K562 (cell line): ENCODE results near the gene EXOC3L1. TPM values are rescaled to one million over a fixed set of nuclear protein-coding genes. Genes with fewer than 3 reads are reported as not detected.
A peak's percentile ranks its signal among the peaks of the same experiment; 100 is the strongest.

Experiments used
- BRD9 ChIP-seq: fragments of 450-650 bp; IDR thresholded peaks from 2 replicates; pipeline ENCODE4 v1.6.1; 2018; ENCODE audit warnings: low read depth; ENCODE audit not compliant: partially characterized antibody
- EWSR1 ChIP-seq: fragments of 450-650 bp; IDR thresholded peaks from 2 replicates; pipeline ENCODE4 v1.6.1; 2018; ENCODE audit warnings: borderline replicate concordance, mild to moderate bottlenecking, low read depth, moderate library complexity; ENCODE audit not compliant: partially characterized antibody
- FOSL1 ChIP-seq: fragments of 200-800 bp; sonication (Bioruptor generic); conservative IDR thresholded peaks from 2 replicates; pipeline ENCODE4 v1.6.1; 2016; ENCODE audit warnings: missing genetic modification characterization, missing compliant biosample characterization
- HDAC2 ChIP-seq: fragments of 450-650 bp; IDR thresholded peaks from 2 replicates; pipeline ENCODE4 v1.6.1; 2016; ENCODE audit warnings: mild to moderate bottlenecking
- HMG20B ChIP-seq: fragments of 250-450 bp; sonication (Bioruptor Pico); IDR thresholded peaks from 2 replicates; pipeline ENCODE4 v1.5.0; 2021; ENCODE audit warnings: mild to moderate bottlenecking
- JUND ChIP-seq, 2 experiments: IDR thresholded peaks; 2 replicates in 1 of 2; 3 replicates in 1 of 2; pipeline ENCODE4 v1.6.1; 2011; ENCODE audit warnings: borderline replicate concordance in 2 of 2, low read depth in 2 of 2, low read length in 2 of 2, improper control_type of control experiment in 1 of 2, missing biosample characterization in 1 of 2, missing genetic modification characterization in 1 of 2, missing genetic modification reagents in 1 of 2
- KAT8 ChIP-seq: fragments of 450-650 bp; IDR thresholded peaks from 2 replicates; pipeline ENCODE4 v1.6.1; 2016; ENCODE audit warnings: low read depth, mild to moderate bottlenecking
- KLF10 ChIP-seq: fragments of 250-450 bp; sonication (Bioruptor Pico); IDR thresholded peaks from 2 replicates; pipeline ENCODE4 v1.6.1; 2021; ENCODE audit warnings: matching md5 sums
- MAFF ChIP-seq: IDR thresholded peaks from 2 replicates; pipeline ENCODE4 v1.6.1; 2012; ENCODE audit warnings: low read length, improper control_type of control experiment
- MBD1 ChIP-seq: fragments of 250-450 bp; sonication (Bioruptor Pico); IDR thresholded peaks from 2 replicates; pipeline ENCODE4 v1.8.0; 2022; ENCODE audit warnings: inconsistent platforms
- MECOM ChIP-seq: fragments of 250-450 bp; sonication (Bioruptor Pico); IDR thresholded peaks from 2 replicates; pipeline ENCODE4 v1.8.0; 2022; ENCODE audit warnings: inconsistent platforms
- NR4A1 ChIP-seq, 2 experiments: fragments of 250-450 bp in 1 of 2; fragments of 450-650 bp in 1 of 2; sonication (Bioruptor Pico) in 1 of 2; IDR thresholded peaks; 2 replicates each; pipeline versions ENCODE4 v1.4.0 to v1.6.1; 2016 to 2020; ENCODE audit warnings: mild to moderate bottlenecking in 2 of 2, missing compliant biosample characterization in 1 of 2, missing genetic modification characterization in 1 of 2, moderate library complexity in 1 of 2
- PPARD ChIP-seq: fragments of 250-450 bp; sonication (Bioruptor Pico); IDR thresholded peaks from 2 replicates; pipeline ENCODE4 v1.8.0; 2022; ENCODE audit warnings: inconsistent platforms, mild to moderate bottlenecking, moderate library complexity
- PYGO2 ChIP-seq: fragments of 450-650 bp; IDR thresholded peaks from 2 replicates; pipeline ENCODE4 v1.6.1; 2016; ENCODE audit warnings: mild to moderate bottlenecking, missing genetic modification characterization, moderate library complexity, missing compliant biosample characterization
- STAT5A ChIP-seq: IDR thresholded peaks from 2 replicates; pipeline ENCODE4 v1.6.1; 2012; ENCODE audit warnings: low read length, inconsistent platforms, borderline replicate concordance
- polyA plus RNA-seq, 8 experiments: library from polyadenylated mRNA; depleted of rRNA in 4 of 8; stranded (reverse) in 5 of 8; unstranded in 3 of 8; fragments of >200 nt; fragmentation: Nextera tagmentation in 2 of 8; fragmentation: Illumina TruSeq in 1 of 8; extraction: Ambion mirVana in 2 of 8; extraction: Trizol in 1 of 8; gene quantifications; 2 replicates each; pipeline versions ENCODE4 v1.2.1 to v1.2.3, GENCODE V29; 2011 to 2014; ENCODE audit warnings: inconsistent platforms in 1 of 8, missing spikeins in 1 of 8
- total RNA-seq, 7 experiments: library from RNA; depleted of rRNA in 6 of 7; stranded (reverse); fragments of >200 nt in 6 of 7; fragmentation: Illumina TruSeq in 2 of 7; extraction: Trizol in 2 of 7; gene quantifications; 2 replicates each; pipeline versions ENCODE4 v1.2.1 to v1.2.3, GENCODE V29; 2011 to 2021; ENCODE audit warnings: low replicate concordance in 1 of 7
- TF ChIP-seq, protein P1 (sequence below): fragments of 150-350 bp; conservative IDR thresholded peaks from 2 replicates; pipeline ENCODE4 v1.6.1; 2014; ENCODE audit warnings: low read length
- TF ChIP-seq, protein P2 (sequence below), 2 experiments: fragments of 450-650 bp; IDR thresholded peaks; 2 replicates each; pipeline ENCODE4 v1.6.1; 2016
- TF ChIP-seq, protein P3 (sequence below): fragments of 450-650 bp; conservative IDR thresholded peaks from 2 replicates; pipeline ENCODE4 v1.6.1; 2016; ENCODE audit warnings: missing genetic modification characterization, low read depth, mild to moderate bottlenecking, control low read depth, missing compliant biosample characterization

Gene EXOC3L1
- total and polyA plus RNA-seq, 9 of the 15 experiments (the other 6 are each of a cell fraction or from before 2014, with no cell fraction given), result 0.08 TPM; not detected in 8

- TF ChIP-seq, protein P1, sequence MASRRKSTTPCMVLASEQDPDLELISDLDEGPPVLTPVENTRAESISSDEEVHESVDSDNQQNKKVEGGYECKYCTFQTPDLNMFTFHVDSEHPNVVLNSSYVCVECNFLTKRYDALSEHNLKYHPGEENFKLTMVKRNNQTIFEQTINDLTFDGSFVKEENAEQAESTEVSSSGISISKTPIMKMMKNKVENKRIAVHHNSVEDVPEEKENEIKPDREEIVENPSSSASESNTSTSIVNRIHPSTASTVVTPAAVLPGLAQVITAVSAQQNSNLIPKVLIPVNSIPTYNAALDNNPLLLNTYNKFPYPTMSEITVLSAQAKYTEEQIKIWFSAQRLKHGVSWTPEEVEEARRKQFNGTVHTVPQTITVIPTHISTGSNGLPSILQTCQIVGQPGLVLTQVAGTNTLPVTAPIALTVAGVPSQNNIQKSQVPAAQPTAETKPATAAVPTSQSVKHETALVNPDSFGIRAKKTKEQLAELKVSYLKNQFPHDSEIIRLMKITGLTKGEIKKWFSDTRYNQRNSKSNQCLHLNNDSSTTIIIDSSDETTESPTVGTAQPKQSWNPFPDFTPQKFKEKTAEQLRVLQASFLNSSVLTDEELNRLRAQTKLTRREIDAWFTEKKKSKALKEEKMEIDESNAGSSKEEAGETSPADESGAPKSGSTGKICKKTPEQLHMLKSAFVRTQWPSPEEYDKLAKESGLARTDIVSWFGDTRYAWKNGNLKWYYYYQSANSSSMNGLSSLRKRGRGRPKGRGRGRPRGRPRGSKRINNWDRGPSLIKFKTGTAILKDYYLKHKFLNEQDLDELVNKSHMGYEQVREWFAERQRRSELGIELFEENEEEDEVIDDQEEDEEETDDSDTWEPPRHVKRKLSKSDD, result no peak
- no peak for TF ChIP-seq PPARD (CRISPR knock-in tag)
- no peak for TF ChIP-seq HDAC2
- no peak for TF ChIP-seq KAT8
- no peak for TF ChIP-seq MECOM
- no peak for TF ChIP-seq KLF10 (CRISPR knock-in tag)
- no peak for TF ChIP-seq PYGO2 (tag)
- no peak for TF ChIP-seq HMG20B (CRISPR knock-in tag)
- peak; percentile 52 for TF ChIP-seq JUND (IDR thresholded peaks at IDR 0.05; ENCODE audit: borderline replicate concordance, low read depth, low read length)
- peak; percentile 65; the same call in 1 of the 3 replicates for TF ChIP-seq JUND (tag; IDR thresholded peaks at IDR 0.05; ENCODE audit: borderline replicate concordance, low read depth, low read length)
- no peak for TF ChIP-seq NR4A1 (CRISPR knock-in tag; IDR thresholded peaks at IDR 0.05)
- no peak for TF ChIP-seq NR4A1 (tag; IDR thresholded peaks at IDR 0.05)
- TF ChIP-seq STAT5A, result no peak
- TF ChIP-seq, protein P2, sequence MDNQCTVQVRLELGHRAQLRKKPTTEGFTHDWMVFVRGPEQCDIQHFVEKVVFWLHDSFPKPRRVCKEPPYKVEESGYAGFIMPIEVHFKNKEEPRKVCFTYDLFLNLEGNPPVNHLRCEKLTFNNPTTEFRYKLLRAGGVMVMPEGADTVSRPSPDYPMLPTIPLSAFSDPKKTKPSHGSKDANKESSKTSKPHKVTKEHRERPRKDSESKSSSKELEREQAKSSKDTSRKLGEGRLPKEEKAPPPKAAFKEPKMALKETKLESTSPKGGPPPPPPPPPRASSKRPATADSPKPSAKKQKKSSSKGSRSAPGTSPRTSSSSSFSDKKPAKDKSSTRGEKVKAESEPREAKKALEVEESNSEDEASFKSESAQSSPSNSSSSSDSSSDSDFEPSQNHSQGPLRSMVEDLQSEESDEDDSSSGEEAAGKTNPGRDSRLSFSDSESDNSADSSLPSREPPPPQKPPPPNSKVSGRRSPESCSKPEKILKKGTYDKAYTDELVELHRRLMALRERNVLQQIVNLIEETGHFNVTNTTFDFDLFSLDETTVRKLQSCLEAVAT (IDR thresholded peaks at IDR 0.05), result peak in 1 of 2 experiments; percentile 91; a peak in 1 of 4 replicates
- TF ChIP-seq FOSL1 (tag), result no peak
- TF ChIP-seq, protein P3, sequence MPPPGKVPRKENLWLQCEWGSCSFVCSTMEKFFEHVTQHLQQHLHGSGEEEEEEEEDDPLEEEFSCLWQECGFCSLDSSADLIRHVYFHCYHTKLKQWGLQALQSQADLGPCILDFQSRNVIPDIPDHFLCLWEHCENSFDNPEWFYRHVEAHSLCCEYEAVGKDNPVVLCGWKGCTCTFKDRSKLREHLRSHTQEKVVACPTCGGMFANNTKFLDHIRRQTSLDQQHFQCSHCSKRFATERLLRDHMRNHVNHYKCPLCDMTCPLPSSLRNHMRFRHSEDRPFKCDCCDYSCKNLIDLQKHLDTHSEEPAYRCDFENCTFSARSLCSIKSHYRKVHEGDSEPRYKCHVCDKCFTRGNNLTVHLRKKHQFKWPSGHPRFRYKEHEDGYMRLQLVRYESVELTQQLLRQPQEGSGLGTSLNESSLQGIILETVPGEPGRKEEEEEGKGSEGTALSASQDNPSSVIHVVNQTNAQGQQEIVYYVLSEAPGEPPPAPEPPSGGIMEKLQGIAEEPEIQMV (tag), result no peak
- no peak for TF ChIP-seq BRD9
- TF ChIP-seq MBD1 (CRISPR knock-in tag), result no peak
- TF ChIP-seq MAFF, result no peak
- TF ChIP-seq EWSR1, result no peak
These were observed 6.1 kb downstream of the EXOC3L1 start, which contains the start of gene MATCAP1 (continued) for GRCh38 chr16:67183627-67184452.
